Activated T-helper 17 cell treated with anti-CD3 and anti-CD28 coated beads, Interleukin-2, amount 50 U/mL, for 72 hours (primary cell): ENCODE measurements around the gene MARCHF2. TPM values are rescaled to one million over a fixed set of nuclear protein-coding genes. Genes with fewer than 3 reads are reported as not detected.
"Not testable (repeated sequence)": the region's sequence is repeated elsewhere in the genome, so short reads cannot be mapped to it uniquely, and the experiment has no call there.

Experiments
- ATAC-seq: fragments of 150-1000 bp; cut with Tn5 transposase; replicated peaks from 2 replicates; pipeline ENCODE4 v1.10.0; 2021; ENCODE audit warnings: mild to moderate bottlenecking, moderate library complexity
- H3K27ac Mint-ChIP-seq: one replicate; pipeline ENCODE4 v1.8.0; 2022; ENCODE audit warnings: mixed read lengths
- H3K27me3 Mint-ChIP-seq: one replicate; pipeline ENCODE4 v1.8.0; 2022; ENCODE audit warnings: mixed read lengths
- H3K36me3 Mint-ChIP-seq: one replicate; pipeline ENCODE4 v1.8.0; 2022; ENCODE audit warnings: low read depth, mild to moderate bottlenecking, mixed read lengths
- H3K4me1 Mint-ChIP-seq: one replicate; pipeline ENCODE4 v1.8.0; 2022; ENCODE audit warnings: mixed read lengths
- H3K4me3 Mint-ChIP-seq: one replicate; pipeline ENCODE4 v1.8.0; 2022; ENCODE audit warnings: mild to moderate bottlenecking, mixed read lengths
- H3K9me3 Mint-ChIP-seq: one replicate; pipeline ENCODE4 v1.8.0; 2022; ENCODE audit warnings: mixed read lengths
- total RNA-seq, 2 donors: library from RNA; stranded (reverse); gene quantifications; one replicate each; pipeline ENCODE4 v1.2.3, GENCODE V29; 2022

MARCHF2 gene
- total RNA-seq, 2 donors from 2014 or later: 10.6 to 15.5 TPM

DNA sequence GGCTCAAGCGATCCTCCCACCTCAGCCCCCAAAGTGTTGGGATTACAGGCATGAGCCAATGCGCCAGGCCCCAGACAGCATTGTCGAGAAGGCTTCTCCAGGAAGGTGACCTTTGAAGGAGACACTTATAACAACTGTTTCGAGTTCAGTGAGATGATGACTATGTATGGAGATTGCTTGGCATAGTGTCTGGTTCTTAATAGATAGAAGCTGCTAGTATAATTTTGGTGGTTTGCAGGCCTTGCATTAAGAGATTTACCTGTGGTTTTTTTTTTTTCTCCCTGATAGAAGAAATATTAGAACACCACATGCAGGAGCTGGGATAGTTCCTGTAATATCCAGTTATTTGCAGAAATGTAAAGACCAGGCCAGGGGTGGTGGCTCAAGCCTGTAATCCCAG lies 3.7 kb downstream of the MARCHF2 start:
- peaks cover 5% of the 10 kb centered on the region for H3K4me1 Mint-ChIP-seq
- no peak overlapping the region for H3K4me3 Mint-ChIP-seq
- no peaks in the 10 kb centered on the region for H3K9me3 Mint-ChIP-seq
- H3K27ac Mint-ChIP-seq: no peak overlapping the region
- no peaks in the 10 kb centered on the region for H3K27me3 Mint-ChIP-seq
- H3K36me3 Mint-ChIP-seq: peaks cover 1% of the 10 kb centered on the region
- ATAC-seq: no peak

GRCh38 chr19:8421484-8422461 lies 8.7 kb downstream of the MARCHF2 start:
- Mint-ChIP-seq H3K4me3 (no peak overlapping the region), H3K4me1 (no peaks in the 10 kb centered on the region), H3K36me3 (peaks cover 10% of the 10 kb centered on the region), H3K27ac (no peak overlapping the region), H3K9me3 (no peaks in the 10 kb centered on the region), H3K27me3 (no peaks in the 10 kb centered on the region)
- no peak for ATAC-seq

GRCh38 chr19:8423817-8424223 lies 10.7 kb downstream of the MARCHF2 start:
- peak; percentile 3 for ATAC-seq
- Mint-ChIP-seq H3K4me1 (no peaks in the 10 kb centered on the region), H3K4me3 (no peak overlapping the region)

DNA sequence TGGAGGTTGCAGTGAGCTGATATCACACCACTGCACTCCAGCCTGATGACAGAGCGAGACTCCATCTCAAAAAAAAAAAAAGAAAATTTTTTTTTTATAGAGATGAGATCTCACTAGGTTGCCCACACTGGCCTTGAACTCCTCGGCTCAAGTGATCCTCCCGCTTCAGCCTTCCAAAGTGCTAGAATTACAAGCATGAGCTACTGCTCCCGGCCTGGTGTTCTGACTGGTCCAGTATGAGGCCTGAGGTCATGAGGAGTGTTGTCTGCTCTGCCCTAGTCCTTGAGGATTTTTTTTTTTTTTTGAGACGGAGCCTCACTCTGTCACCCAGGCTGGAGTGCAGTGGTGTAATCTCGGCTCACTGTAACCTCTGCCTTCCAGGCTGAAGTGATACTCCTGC lies 12.2 kb downstream of the MARCHF2 start:
- ATAC-seq, H3K27me3 Mint-ChIP-seq, H3K36me3 Mint-ChIP-seq, H3K4me3 Mint-ChIP-seq, H3K4me1 Mint-ChIP-seq, H3K9me3 Mint-ChIP-seq, H3K27ac Mint-ChIP-seq: not testable (repeated sequence)

More at GRCh38 chr19:8423817-8424223, 10.7 kb downstream of the MARCHF2 start:
- Mint-ChIP-seq H3K36me3 (peaks cover 10% of the 10 kb centered on the region), H3K9me3 (no peaks in the 10 kb centered on the region), H3K27me3 (no peaks in the 10 kb centered on the region), H3K27ac (no peak overlapping the region)

- Mint-ChIP-seq H3K4me1 (no peaks in the 10 kb centered on the region), H3K4me3 (no peak overlapping the region), H3K27me3 (no peaks in the 10 kb centered on the region), H3K9me3 (no peaks in the 10 kb centered on the region), H3K27ac (no peak overlapping the region), H3K36me3 (peaks cover 15% of the 10 kb centered on the region)
- ATAC-seq: no peak
Measured at GRCh38 chr19:8426283-8426682, 13.2 kb downstream of the MARCHF2 start.

GRCh38 chr19:8429044-8429443 lies 15.9 kb downstream of the MARCHF2 start:
- Mint-ChIP-seq H3K27ac (no peak overlapping the region), H3K27me3 (no peaks in the 10 kb centered on the region), H3K4me1 (no peaks in the 10 kb centered on the region), H3K36me3 (peaks cover 5% of the 10 kb centered on the region), H3K4me3 (no peak overlapping the region), H3K9me3 (no peaks in the 10 kb centered on the region)
- ATAC-seq: no peak

- Mint-ChIP-seq H3K36me3 (peaks cover 5% of the 10 kb centered on the region), H3K4me3 (no peak overlapping the region), H3K9me3 (no peaks in the 10 kb centered on the region), H3K4me1 (no peaks in the 10 kb centered on the region), H3K27ac (no peak overlapping the region), H3K27me3 (no peaks in the 10 kb centered on the region)
- ATAC-seq: no peak
Measured at GRCh38 chr19:8429826-8430225, 16.7 kb downstream of the MARCHF2 start.

- H3K9me3 Mint-ChIP-seq: no peaks in the 10 kb centered on the region
- no peak overlapping the region for H3K4me3 Mint-ChIP-seq
- peak overlapping the region; percentile 50 for H3K27ac Mint-ChIP-seq
- ATAC-seq: no peak
- peaks cover 5% of the 10 kb centered on the region for H3K36me3 Mint-ChIP-seq
- H3K4me1 Mint-ChIP-seq: no peaks in the 10 kb centered on the region
- H3K27me3 Mint-ChIP-seq: no peaks in the 10 kb centered on the region
Measured at GRCh38 chr19:8430650-8431049, 17.5 kb downstream of the MARCHF2 start.

GRCh38 chr19:8438236-8438635 lies 25.1 kb downstream of the MARCHF2 start:
- no peak overlapping the region for H3K4me3 Mint-ChIP-seq
- H3K27me3 Mint-ChIP-seq: no peaks in the 10 kb centered on the region
- no peak for ATAC-seq
- no peak overlapping the region for H3K27ac Mint-ChIP-seq
- H3K4me1 Mint-ChIP-seq: no peaks in the 10 kb centered on the region
- H3K36me3 Mint-ChIP-seq: no peaks in the 10 kb centered on the region
- no peaks in the 10 kb centered on the region for H3K9me3 Mint-ChIP-seq

GRCh38 chr19:8441725-8442544 lies 28.8 kb downstream of the MARCHF2 start:
- Mint-ChIP-seq H3K27ac (peak overlapping the region; percentile 22), H3K36me3 (peaks cover 25% of the 10 kb centered on the region), H3K4me3 (no peak overlapping the region), H3K9me3 (no peaks in the 10 kb centered on the region), H3K4me1 (peaks cover 5% of the 10 kb centered on the region), H3K27me3 (no peaks in the 10 kb centered on the region)
- no peak for ATAC-seq

GRCh38 chr19:8444140-8444676 lies 31.1 kb downstream of the MARCHF2 start:
- peaks cover 45% of the 10 kb centered on the region for H3K36me3 Mint-ChIP-seq
- not testable (repeated sequence) for H3K9me3 Mint-ChIP-seq, ATAC-seq, H3K27me3 Mint-ChIP-seq
- peaks cover 22% of the 10 kb centered on the region for H3K4me1 Mint-ChIP-seq
- peak overlapping the region; percentile 99 for H3K27ac Mint-ChIP-seq
- peak overlapping the region; percentile 98 for H3K4me3 Mint-ChIP-seq

- Mint-ChIP-seq H3K9me3 (no peaks in the 10 kb centered on the region), H3K27ac (peak within 1 kb of the TSS; percentile 99), H3K36me3 (peaks cover 48% of the 10 kb centered on the region), H3K4me3 (peak within 1 kb of the TSS; percentile 98), H3K27me3 (no peaks in the 10 kb centered on the region), H3K4me1 (peaks cover 24% of the 10 kb centered on the region)
- ATAC-seq: peak; percentile 92
Measured at GRCh38 chr19:8444677-8445487, 31.8 kb downstream of the MARCHF2 start, which contains the start of gene HNRNPM. Gene HNRNPM, plus strand, starts transcription at chr19:8444975. Its CDS starts 24 bp downstream, at chr19:8444999.

DNA sequence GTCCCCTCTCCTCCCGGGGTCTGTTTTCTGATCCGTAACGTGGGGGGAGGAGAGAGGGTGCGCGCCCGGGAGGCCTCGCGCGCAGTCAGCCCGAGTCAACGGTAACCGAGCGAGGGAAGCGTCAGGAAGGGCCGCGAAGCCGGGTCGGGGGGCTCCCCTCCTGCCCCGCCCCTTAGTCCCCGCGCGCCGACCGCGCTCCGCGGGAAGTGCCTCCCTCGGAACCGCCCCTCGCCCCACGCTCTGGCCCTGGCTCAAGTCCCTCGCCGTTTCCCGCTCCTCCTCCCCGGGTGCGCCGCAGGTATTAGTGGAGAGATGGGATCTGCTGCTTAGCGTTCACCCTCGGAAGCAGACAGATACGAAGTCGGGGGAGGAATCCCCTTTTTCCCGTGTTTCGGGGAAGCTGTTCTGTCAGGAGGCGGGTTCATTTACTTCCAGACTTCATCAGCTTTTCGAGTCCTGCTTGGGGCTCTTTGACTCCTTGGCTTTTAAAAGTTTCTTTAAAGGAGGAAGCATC lies 32.4 kb downstream of the MARCHF2 start:
- Mint-ChIP-seq H3K27ac (peak overlapping the region; percentile 94), H3K9me3 (no peaks in the 10 kb centered on the region), H3K4me3 (peak overlapping the region; percentile 98), H3K4me1 (peaks cover 27% of the 10 kb centered on the region), H3K36me3 (peaks cover 53% of the 10 kb centered on the region), H3K27me3 (no peaks in the 10 kb centered on the region)
- ATAC-seq: peak; percentile 9
